WTC11 (cell line): ENCODE results near the gene TAF4. TPM values are rescaled to one million over a fixed set of nuclear protein-coding genes. Genes with fewer than 3 reads are reported as not detected.

ENCODE experiments used
- ATAC-seq: fragments of 200-7000 bp; cut with Tn5 transposase; 2 replicates; pipeline ENCODE4 v1.10.0; 2021; ENCODE audit warnings: mild to moderate bottlenecking, moderate library complexity
- CTCF ChIA-PET: fragments of 300-600 bp; sonication (Branson Sonifier 250); formaldehyde crosslinking; loops from one replicate; lab custom pipeline; 2021; ENCODE audit warnings: antibody characterized with exemption; lab: Charles Lee
- POLR2A ChIA-PET: fragments of 350-600 bp; sonication (Branson Sonifier 250); formaldehyde crosslinking; loops from one replicate; lab custom pipeline; 2021; ENCODE audit warnings: antibody characterized with exemption; lab: Charles Lee
- DNase-seq: peaks from one replicate; pipeline ENCODE4 v3.0.0; 2021; ENCODE audit warnings: low spot score
- H3K27ac Mint-ChIP-seq: 2 replicates; pipeline ENCODE4 v1.8.0; 2021; ENCODE audit warnings: mixed read lengths
- H3K27me3 Mint-ChIP-seq: 2 replicates; pipeline ENCODE4 v1.8.0; 2021; ENCODE audit warnings: low read depth, mild to moderate bottlenecking, moderate library complexity, mixed read lengths
- H3K36me3 Mint-ChIP-seq: 2 replicates; pipeline ENCODE4 v1.8.0; 2021; ENCODE audit warnings: mixed read lengths
- H3K4me1 Mint-ChIP-seq: 2 replicates; pipeline ENCODE4 v1.8.0; 2022; ENCODE audit warnings: mixed read lengths
- H3K4me3 Mint-ChIP-seq: 2 replicates; pipeline ENCODE4 v1.8.0; 2021; ENCODE audit warnings: mild to moderate bottlenecking, moderate library complexity, mixed read lengths
- H3K9me3 Mint-ChIP-seq: 2 replicates; pipeline ENCODE4 v1.8.0; 2021; ENCODE audit warnings: mixed read lengths
- E2F4 ChIP-seq: sonication (generic); formaldehyde crosslinking; IDR thresholded peaks from 2 replicates; pipeline ENCODE4 v1.8.1; 2022; ENCODE audit warnings: low read depth, mild to moderate bottlenecking, moderate library complexity, missing genetic modification reagents, borderline replicate concordance
- FOXP1 ChIP-seq: sonication (generic); formaldehyde crosslinking; IDR thresholded peaks from 2 replicates; pipeline ENCODE4 v1.8.0; 2022; ENCODE audit warnings: missing genetic modification reagents, mild to moderate bottlenecking, moderate library complexity, borderline replicate concordance
- GTF2I ChIP-seq: fragments of 250-450 bp; sonication (Bioruptor Pico); conservative IDR thresholded peaks from 2 replicates; pipeline ENCODE4 v1.4.0; 2021; ENCODE audit warnings: mild to moderate bottlenecking
- IRF2 ChIP-seq: sonication (generic); formaldehyde crosslinking; IDR thresholded peaks from 2 replicates; pipeline ENCODE4 v1.8.0; 2022; ENCODE audit warnings: low read depth, missing genetic modification reagents, borderline replicate concordance
- JUN ChIP-seq: sonication (generic); formaldehyde crosslinking; IDR thresholded peaks from 2 replicates; pipeline ENCODE4 v1.8.0; 2023; ENCODE audit warnings: mild to moderate bottlenecking, missing genetic modification reagents
- MYBL2 ChIP-seq: sonication (generic); formaldehyde crosslinking; IDR thresholded peaks from 2 replicates; pipeline ENCODE4 v1.8.1; 2023; ENCODE audit warnings: mild to moderate bottlenecking, moderate library complexity, missing genetic modification reagents
- NFE2L1 ChIP-seq: sonication (generic); formaldehyde crosslinking; IDR thresholded peaks from 2 replicates; pipeline ENCODE4 v1.8.1; 2023; ENCODE audit warnings: missing genetic modification reagents
- PRDM15 ChIP-seq: sonication (generic); formaldehyde crosslinking; IDR thresholded peaks from 2 replicates; pipeline ENCODE4 v1.8.0; 2022; ENCODE audit warnings: missing genetic modification reagents
- RELA ChIP-seq: sonication (generic); formaldehyde crosslinking; IDR thresholded peaks from 2 replicates; pipeline ENCODE4 v1.8.1; 2022; ENCODE audit warnings: missing genetic modification reagents, mild to moderate bottlenecking, borderline replicate concordance
- TCF7 ChIP-seq: sonication (generic); formaldehyde crosslinking; IDR thresholded peaks from 2 replicates; pipeline ENCODE4 v1.8.0; 2022; ENCODE audit warnings: mild to moderate bottlenecking, low read depth, missing genetic modification reagents, moderate library complexity
- TEAD1 ChIP-seq: sonication (generic); formaldehyde crosslinking; IDR thresholded peaks from 2 replicates; pipeline ENCODE4 v1.8.0; 2022; ENCODE audit warnings: mild to moderate bottlenecking, missing genetic modification reagents
- ZNF138 ChIP-seq: sonication (generic); formaldehyde crosslinking; conservative IDR thresholded peaks from 2 replicates; pipeline ENCODE4 v1.8.1; 2022; ENCODE audit warnings: mild to moderate bottlenecking, moderate library complexity, missing genetic modification reagents
- ZNF232 ChIP-seq: sonication (generic); formaldehyde crosslinking; IDR thresholded peaks from 2 replicates; pipeline ENCODE4 v1.8.0; 2022; ENCODE audit warnings: mild to moderate bottlenecking, missing genetic modification reagents
- ZNF263 ChIP-seq: sonication (generic); formaldehyde crosslinking; IDR thresholded peaks from 2 replicates; pipeline ENCODE4 v1.8.1; 2022; ENCODE audit warnings: low read depth, mild to moderate bottlenecking, moderate library complexity, missing genetic modification reagents
- ZNF425 ChIP-seq: fragments of 250-450 bp; sonication (Bioruptor Pico); conservative IDR thresholded peaks from 2 replicates; pipeline ENCODE4 v1.9.0; 2021; ENCODE audit warnings: mild to moderate bottlenecking
- total RNA-seq: library from RNA; stranded (reverse); gene quantifications from 3 replicates; pipeline ENCODE4 v1.2.3, GENCODE V29; 2021
- TF ChIP-seq, protein P1 (sequence below): sonication (generic); formaldehyde crosslinking; IDR thresholded peaks from 2 replicates; pipeline ENCODE4 v1.8.1; 2022; ENCODE audit warnings: missing genetic modification reagents, borderline replicate concordance

Gene TAF4
- total RNA-seq, 1 experiment from 2014 or later = 34.4 TPM

GRCh38 chr20:62022575-62023139 lies 43.0 kb downstream of the TAF4 start:
- Mint-ChIP-seq H3K27ac (peak overlapping the region; percentile 20; the same call in 1 of the 2 replicates), H3K27me3 (no peaks in the 10 kb centered on the region), H3K9me3 (no peaks in the 10 kb centered on the region), H3K36me3 (no peaks in the 10 kb centered on the region), H3K4me3 (no peak overlapping the region), H3K4me1 (peaks cover 42% of the 10 kb centered on the region)
- ChIA-PET CTCF (interaction anchor here (2.3 kb wide), 1 partner anchor 12 kb away, joined by 7 read pairs; no protein-coding TSS in a partner anchor), POLR2A (no interaction called here)
- TF ChIP-seq GTF2I (CRISPR knock-in tag) = no peak
- DNase-seq (no peak), ATAC-seq (no peak)

- ATAC-seq (no peak), DNase-seq (no peak)
- ChIA-PET CTCF (interaction anchor here (2.3 kb wide), 1 partner anchor 11 kb away, joined by 7 read pairs; no protein-coding TSS in a partner anchor), POLR2A (interaction anchor here (0.7 kb wide), 1 partner anchor 31 kb away, joined by 3 read pairs; no protein-coding TSS in a partner anchor)
- no peaks in the 10 kb centered on the region for H3K9me3 Mint-ChIP-seq
- peaks cover 34% of the 10 kb centered on the region for H3K4me1 Mint-ChIP-seq
- H3K27me3 Mint-ChIP-seq = no peaks in the 10 kb centered on the region
- no peak for TF ChIP-seq IRF2 (CRISPR knock-in tag)
- no peak for TF ChIP-seq JUN
- TF ChIP-seq, protein P1, sequence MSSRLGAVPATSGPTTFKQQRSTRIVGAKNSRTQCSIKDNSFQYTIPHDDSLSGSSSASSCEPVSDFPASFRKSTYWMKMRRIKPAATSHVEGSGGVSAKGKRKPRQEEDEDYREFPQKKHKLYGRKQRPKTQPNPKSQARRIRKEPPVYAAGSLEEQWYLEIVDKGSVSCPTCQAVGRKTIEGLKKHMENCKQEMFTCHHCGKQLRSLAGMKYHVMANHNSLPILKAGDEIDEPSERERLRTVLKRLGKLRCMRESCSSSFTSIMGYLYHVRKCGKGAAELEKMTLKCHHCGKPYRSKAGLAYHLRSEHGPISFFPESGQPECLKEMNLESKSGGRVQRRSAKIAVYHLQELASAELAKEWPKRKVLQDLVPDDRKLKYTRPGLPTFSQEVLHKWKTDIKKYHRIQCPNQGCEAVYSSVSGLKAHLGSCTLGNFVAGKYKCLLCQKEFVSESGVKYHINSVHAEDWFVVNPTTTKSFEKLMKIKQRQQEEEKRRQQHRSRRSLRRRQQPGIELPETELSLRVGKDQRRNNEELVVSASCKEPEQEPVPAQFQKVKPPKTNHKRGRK (CRISPR knock-in tag) = no peak
- no peak for TF ChIP-seq ZNF425
- no peaks in the 10 kb centered on the region for H3K36me3 Mint-ChIP-seq
- H3K27ac Mint-ChIP-seq = peak overlapping the region; percentile 20
- no peak overlapping the region for H3K4me3 Mint-ChIP-seq
Observed at GRCh38 chr20:62021793-62022385, 43.8 kb downstream of the TAF4 start.

- TF ChIP-seq MYBL2 (CRISPR knock-in tag) (no peak), ZNF138 (CRISPR knock-in tag) (no peak), ZNF263 (CRISPR knock-in tag) (no peak), RELA (CRISPR knock-in tag) (no peak), ZNF232 (CRISPR knock-in tag) (no peak), FOXP1 (0 out of 2 replicates have a peak, but pooled peaks have one; percentile 31)
- TF ChIP-seq, all 79 proteins: peak for 1
- Mint-ChIP-seq H3K27me3 (no peaks in the 10 kb centered on the region), H3K4me3 (no peak overlapping the region), H3K4me1 (peaks cover 26% of the 10 kb centered on the region), H3K27ac (peak overlapping the region; percentile 83), H3K9me3 (no peaks in the 10 kb centered on the region), H3K36me3 (no peaks in the 10 kb centered on the region)
- CTCF ChIA-PET = interaction anchor here (2.3 kb wide), 1 partner anchor 10 kb away, joined by 7 read pairs; no protein-coding TSS in a partner anchor
- DNase-seq (no peak), ATAC-seq (peak; percentile 29; the same call in 1 of the 2 replicates)
- POLR2A ChIA-PET = interaction anchor here (0.7 kb wide), 1 partner anchor 32 kb away, joined by 3 read pairs; no protein-coding TSS in a partner anchor
Observed at GRCh38 chr20:62020935-62021701, 44.6 kb downstream of the TAF4 start.

DNA sequence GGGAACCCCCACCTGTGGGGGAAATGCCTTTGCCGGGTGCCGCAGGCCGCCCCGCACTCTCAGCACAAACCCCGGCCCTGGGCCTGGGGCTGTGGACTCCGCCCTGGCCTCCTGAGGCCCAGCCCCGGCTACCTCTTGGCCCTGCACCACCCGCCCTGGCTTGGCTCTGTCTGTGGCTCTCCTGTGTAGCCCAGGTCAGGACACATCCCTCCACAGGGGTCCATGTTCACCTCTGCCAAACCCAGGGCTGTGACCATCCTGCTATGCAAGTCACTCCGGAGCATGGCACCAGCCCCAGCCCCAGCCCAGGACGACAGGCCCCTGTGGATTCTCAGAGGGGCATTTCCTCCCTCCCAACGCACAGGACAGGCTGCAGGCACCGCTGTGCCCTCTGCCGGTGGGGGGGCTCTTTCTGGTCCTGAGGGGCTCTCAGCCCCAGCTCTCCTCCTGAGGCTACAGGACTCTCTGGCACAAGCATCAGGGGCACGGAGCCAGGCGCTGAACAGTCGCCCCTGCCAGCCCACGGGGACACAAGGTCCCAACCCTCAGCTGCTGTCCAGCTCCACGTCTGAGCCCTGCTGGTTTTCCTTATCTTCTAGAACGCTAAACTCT lies 45.7 kb downstream of the TAF4 start:
- peak; percentile 28; the same call in 1 of the 2 replicates for ATAC-seq
- peaks cover 19% of the 10 kb centered on the region for H3K4me1 Mint-ChIP-seq
- POLR2A ChIA-PET = no interaction called here
- no peak for DNase-seq
- no peaks in the 10 kb centered on the region for H3K9me3 Mint-ChIP-seq
- no peaks in the 10 kb centered on the region for H3K27me3 Mint-ChIP-seq
- no peak overlapping the region for H3K4me3 Mint-ChIP-seq
- CTCF ChIA-PET = interaction anchor here (1.6 kb wide), 1 partner anchor 9 kb away, joined by 3 read pairs; no protein-coding TSS in a partner anchor
- peak overlapping the region; percentile 83 for H3K27ac Mint-ChIP-seq
- no peaks in the 10 kb centered on the region for H3K36me3 Mint-ChIP-seq
- TF ChIP-seq PRDM15 = no peak
- TF ChIP-seq TEAD1 (CRISPR knock-in tag) = no peak
- TF ChIP-seq NFE2L1 (CRISPR knock-in tag) = no peak
- TF ChIP-seq TCF7 (CRISPR knock-in tag) = no peak
- no peak for TF ChIP-seq E2F4
